ENCODE data around the gene NUPR1.
"Not testable (repeated sequence)": the region's sequence is repeated elsewhere in the genome, so short reads cannot be mapped to it uniquely, and the experiment has no call there.

Gene NUPR1

DNA sequence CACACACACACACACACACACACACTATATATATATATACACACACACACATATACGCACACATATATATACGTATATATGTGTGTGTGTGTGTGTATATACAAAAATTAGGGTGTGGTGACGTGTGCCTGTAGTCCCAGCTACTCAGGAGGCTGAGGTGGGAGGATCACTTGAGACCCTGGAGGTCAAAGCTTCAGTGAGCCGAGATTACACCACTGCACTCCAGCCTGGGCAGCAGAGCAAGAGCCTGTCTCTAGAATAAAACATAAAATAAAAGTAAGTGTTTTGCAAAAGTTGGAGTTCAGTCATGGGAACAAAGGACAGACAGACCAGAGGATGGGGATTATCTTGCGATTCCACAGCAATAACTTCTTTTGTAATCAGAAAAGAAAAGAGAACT lies 10.8 kb downstream of the NUPR1 start:
- no peak for DNase-seq

- not testable (repeated sequence) for DNase-seq
These were observed 11.5 kb downstream of the NUPR1 start for GRCh38 chr16:28527100-28527785.

DNA sequence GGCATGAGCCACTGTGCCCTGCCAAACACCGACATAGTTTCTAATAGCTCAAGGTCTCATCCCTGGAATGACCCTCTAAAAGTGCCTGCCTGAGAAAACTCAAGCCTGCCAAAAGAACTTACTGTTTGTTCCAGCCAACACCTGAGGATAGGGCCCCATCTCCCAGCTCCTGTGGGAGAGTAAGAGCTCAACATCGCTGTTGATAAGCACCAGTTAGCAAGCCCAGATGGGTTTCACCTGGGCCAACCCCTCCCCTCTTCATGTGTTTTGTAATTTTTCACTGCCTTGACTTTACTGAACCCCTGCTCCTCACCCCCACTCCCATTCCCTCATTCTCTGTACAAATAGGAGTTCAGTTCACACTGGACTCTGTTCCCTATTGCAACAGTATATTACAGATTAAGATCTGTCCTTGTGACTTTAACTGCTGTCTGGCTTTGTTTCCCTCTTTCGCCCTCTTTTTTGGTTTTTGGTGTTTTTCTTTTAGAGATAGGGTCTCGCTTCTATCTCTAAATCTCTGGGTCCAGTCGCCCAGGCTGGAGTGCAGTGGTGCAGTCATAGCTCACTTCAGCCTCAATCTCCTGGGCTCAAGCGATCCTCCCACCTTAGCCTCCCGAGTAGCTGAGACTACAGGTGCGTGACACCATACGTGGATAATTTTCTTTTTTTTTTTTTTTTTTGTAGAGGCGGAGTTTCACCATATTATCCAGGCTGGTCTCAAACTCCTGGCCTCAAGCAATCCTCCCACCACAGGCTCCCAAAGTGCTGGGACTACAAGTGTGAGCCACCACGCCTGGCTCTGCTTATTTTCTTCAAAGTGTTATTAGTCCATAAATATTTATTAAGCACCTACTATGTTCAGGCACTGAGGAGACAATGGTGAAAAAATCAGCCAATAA lies 12.3 kb downstream of the NUPR1 start:
- no peak for DNase-seq

GRCh38 chr16:28524681-28525171 lies 14.0 kb downstream of the NUPR1 start:
- no peak for DNase-seq

DNA sequence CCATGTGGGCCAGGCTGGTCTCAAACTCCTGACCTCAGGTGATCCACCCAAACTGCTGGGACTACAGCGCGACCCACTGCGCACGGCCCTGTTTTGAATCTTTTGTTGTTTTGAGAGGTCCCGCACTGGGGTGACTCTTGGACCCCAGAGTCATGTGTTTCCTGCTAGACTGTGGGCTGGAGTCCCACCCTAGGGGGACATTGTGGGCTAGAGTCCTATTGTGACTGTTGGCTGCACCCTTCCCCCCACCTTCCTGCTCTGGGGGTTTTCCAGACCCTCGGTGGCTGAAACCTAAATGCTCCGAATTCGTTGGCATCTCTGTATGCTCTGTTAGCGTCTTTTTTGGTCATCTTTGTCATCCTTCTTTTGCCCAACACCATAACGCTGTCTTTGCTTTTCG lies 16.0 kb downstream of the NUPR1 start:
- DNase-seq, result no peak

DNA sequence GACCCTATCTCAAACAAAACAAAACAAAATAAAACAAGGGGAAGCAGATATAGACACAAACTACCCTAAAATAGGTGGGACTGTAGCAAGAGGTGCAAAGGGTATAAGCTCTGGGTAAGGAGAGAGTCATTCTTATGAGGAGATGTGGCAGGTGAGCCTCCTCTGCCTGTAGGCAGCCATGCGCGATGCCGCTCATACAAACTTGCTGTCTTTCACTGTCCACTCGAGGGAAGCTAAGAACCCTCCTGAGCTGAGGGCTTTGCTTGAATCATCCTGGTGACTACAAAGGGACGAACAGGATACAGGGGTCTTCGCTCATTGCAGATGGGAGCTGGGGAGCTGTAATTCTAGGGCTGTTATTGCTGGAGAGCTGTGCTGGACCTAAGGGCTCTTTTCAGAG lies 17.3 kb downstream of the NUPR1 start:
- DNase-seq, result no peak

DNA sequence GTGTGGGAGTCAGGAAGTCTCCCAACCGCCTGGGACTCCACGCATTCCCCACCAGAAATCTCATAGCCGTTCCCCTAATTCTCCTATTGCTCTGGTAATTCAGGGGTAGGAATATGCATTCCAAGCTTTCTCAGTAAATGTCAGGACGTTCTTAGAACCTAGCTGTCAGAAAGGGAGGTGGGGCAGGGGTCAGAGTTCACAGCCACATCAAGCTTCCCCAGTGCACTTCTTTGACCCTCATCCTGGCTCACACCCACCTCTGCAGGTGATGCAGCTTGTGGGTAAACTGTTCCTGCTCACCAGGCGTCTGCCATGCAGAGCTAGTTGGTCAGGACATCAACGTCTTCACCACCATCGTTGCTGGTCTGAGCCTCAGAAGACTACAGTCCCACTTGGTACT lies 18.1 kb downstream of the NUPR1 start:
- no peak for DNase-seq

- DNase-seq, result no peak
These were observed 24.5 kb downstream of the NUPR1 start for GRCh38 chr16:28514246-28514645.

DNA sequence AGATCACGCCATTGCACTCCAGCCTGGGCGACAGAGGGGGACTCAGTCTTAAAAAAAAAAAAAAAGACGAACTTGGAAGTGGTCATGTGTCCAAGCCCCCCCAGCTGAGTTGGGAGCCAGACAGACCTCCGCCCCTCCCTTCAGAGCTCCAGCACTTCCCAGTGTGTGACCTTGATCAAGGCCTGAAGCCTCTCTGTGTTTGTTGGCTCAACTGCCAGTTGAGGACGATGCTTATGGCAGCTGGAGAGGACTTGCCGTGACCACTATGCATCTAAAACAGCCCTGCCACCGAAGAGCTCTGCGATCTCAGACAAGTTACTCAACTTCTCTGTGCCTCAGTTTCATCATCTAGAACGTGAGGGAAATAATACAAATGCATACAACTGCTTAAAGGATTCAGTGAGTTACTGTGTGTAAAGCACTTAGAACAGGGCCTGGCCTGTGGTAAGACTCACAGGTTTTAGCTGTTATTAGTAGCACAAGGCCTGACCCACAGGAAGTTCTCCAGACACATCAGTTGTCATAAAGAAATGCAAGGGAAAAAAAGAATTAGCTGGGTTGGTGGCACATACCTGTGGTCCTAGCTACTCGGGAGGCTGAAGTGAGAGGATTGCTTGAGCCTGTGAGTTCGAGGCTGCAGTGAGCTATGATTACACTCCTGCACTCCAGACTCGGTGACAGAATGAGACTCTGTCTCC lies 25.1 kb downstream of the NUPR1 start:
- DNase-seq, result no peak

DNA sequence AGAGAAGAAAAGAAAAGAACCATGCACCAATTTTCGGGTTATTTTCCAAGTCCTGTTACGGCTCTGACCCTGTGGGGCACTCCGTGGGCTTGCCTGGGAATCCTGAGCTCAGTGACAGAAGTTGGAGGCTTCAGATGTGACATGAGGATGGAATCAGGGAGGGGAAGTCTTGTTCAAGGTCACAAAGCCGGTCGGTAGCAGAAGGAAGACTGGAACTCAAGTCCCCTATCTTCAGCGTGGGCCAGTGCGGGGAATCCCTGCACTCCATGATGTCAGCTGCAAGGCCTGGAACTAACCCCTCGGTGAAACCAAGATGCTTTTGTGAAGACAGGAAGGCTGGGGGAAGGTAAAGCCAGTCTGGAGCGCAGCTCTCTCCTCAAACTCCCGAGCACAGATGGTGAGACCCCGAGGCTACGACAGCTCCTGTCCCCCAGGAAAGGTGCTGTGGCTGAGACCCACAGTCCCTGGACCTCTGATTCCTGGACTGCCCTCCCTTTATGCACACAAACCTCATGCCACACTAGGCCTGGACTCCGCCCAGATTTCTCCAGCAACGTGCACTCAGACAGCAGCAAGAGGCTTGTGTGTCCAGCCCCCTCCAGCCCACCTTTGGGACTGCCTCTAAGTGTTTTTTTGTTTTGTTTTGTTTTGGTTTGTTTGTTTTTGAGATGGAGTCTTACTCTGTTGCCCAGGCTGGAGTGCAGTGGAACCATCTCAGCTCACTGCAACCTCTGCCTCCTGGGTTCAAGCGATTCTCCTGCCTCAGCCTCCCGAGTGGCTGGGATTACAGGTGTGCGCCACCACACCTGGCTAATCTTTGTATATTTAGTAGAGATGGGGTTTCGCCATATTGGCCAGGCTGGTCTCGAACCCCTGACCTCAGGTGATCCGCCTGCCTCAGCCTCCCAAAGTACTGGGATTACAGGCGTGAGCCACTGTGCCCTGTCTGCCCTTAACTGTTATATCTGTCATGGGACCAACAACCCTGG lies 26.7 kb downstream of the NUPR1 start:
- DNase-seq, result no peak

GRCh38 chr16:28511031-28511430 lies 27.7 kb downstream of the NUPR1 start:
- no peak for DNase-seq

- DNase-seq, result no peak
These were observed 33.2 kb downstream of the NUPR1 start for GRCh38 chr16:28505489-28506137.

DNA sequence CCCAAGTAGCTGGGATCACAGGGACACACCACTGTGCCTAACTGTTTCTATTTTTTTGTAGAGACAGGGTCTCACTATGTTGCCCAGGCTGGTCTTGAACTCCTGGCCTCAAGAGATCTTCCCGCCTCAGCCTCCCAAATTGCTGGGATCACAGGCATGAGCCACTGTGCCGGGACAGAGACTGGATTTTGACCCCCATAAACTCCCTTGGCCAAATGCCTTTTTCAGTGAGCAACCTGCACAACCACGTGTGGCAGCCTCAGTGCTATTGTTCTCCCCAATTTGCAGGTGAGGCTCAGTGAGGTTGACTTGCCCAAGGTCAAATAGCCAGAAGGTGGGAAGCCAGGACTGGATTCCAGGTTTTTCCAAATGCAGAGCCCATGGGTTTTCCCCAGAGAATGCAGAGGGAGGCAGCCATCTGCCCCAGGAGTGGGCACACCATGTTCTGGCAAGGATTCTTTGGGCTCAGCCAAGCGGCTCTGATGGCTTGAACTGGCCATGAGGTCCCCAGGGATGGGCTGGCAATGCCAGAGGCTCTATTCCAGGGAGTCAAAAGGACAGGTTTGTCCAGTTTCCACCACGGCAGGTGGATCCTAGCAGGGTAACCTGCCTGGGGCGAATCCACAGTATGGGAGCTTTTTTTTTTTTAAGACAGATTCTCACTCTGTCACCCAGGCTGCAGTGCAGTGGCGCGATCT lies 33.9 kb downstream of the NUPR1 start:
- no peak for DNase-seq

DNA sequence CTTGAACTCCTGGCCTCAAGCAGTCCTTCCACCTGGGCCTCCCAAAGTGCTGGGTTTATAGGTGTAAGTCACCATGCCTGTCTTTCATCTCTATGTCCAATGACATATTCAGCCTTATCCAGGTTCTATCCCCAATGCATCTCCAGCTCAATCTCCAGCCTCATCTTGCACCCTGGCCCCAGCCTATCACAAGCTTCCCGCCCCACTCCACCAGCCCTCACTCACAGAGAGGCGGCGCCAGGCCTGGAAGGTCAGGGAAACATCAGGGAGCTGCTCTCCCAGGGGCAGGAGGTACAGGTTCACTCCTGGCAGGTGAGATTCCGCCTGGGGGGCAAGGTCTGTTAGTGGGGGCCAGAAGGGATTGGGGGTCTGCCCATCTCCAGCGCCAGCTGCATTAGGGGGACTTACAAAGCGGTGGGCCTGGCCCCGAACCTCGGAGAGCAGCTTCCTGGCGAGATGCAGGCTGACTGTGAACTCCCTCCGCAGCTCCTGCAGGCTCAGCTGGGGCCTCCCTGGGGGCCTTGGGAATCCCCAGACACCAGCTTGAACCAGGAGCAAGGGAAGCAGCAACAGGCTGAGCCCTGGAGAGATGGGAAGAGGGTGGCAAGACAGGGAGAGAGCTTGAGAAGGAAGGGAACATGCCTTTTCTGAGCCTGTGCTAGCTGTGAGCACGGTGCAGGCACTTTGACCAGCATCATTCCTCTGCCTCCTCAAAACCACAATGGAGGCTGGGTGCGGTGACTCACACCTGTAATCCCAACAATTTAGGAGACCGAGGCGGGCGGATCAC lies 35.1 kb downstream of the NUPR1 start:
- no peak for DNase-seq

- no peak for DNase-seq
These were observed 36.5 kb downstream of the NUPR1 start for GRCh38 chr16:28502290-28502689.

DNA sequence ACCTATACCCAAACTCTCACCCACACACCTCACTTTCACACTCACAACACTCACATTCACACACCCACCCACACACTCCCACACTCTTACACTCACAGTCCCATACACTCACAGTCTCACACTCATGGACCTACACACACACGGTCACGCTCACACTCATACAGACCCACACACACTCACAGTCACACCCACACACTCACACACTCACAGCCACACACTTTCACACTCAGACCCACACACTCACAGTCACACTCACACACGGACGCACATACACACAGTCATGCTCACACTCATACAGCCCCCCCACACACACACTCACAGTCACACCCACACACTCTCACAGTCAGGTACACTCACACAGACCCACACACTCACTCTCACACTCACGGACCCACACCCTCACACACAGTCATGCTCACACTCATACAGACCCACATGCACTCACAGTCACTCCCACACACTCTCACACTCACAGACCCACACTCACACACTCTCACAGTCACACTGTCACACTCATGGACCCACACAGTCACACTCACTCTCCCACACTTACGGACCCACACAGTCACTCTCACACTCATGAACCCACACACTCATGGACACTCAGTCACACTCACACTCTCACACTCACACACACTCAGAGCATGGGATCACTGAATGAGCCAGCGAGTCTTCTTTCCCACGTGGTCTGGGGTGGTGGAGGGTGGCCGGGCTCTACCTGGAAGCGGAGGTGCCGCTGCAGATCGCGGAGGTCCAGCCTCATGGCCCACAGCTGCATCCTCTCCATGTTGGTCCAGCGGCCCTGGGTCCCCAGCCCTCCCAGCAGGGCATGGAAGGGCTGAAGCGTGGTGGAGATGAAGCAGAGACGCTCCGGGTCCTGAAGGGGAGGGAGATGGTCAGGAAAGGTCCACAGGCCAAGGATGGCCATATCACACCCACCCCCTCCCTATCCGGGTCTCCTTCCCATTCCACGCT lies 37.2 kb downstream of the NUPR1 start:
- DNase-seq, result no peak

- DNase-seq, result not testable (repeated sequence)
These were observed 38.1 kb downstream of the NUPR1 start for GRCh38 chr16:28500476-28501180.

Data from nucleus accumbens (tissue), 56 donors.